ENCODE measurements around the gene RAB3IL1.

Gene RAB3IL1

GRCh38 chr11:61866958-61867343 is 50.4 kb downstream of the RAB3IL1 start:
- DNase-seq (ENCODE audit: low read depth, low spot score): no peak
- no peaks in the 10 kb centered on the region for H3K9me3 ChIP-seq (ENCODE audit: control insufficient read depth, insufficient read depth, low read length)
- no CpG with 5 or more reads among the region's 6 CpGs for WGBS (ENCODE audit: insufficient coverage, insufficient read length)
- no peak overlapping the region for H3K4me3 ChIP-seq (ENCODE audit: low read length)
- no peak overlapping the region for H3K27ac ChIP-seq (ENCODE audit: low read length)
- H3K36me3 ChIP-seq (ENCODE audit: control insufficient read depth, insufficient read depth, low read length): peaks cover 24% of the 10 kb centered on the region
- H3K27me3 ChIP-seq (ENCODE audit: control insufficient read depth, insufficient read depth, low read length): no peaks in the 10 kb centered on the region
- H3K4me1 ChIP-seq (ENCODE audit: control insufficient read depth, insufficient read depth, low read length): peaks cover 3% of the 10 kb centered on the region

- Histone ChIP-seq H3K27me3 (ENCODE audit: control insufficient read depth, insufficient read depth, low read length) (no peaks in the 10 kb centered on the region), H3K27ac (ENCODE audit: low read length) (no peak overlapping the region), H3K4me3 (ENCODE audit: low read length) (no peak overlapping the region), H3K4me1 (ENCODE audit: control insufficient read depth, insufficient read depth, low read length) (peaks cover 3% of the 10 kb centered on the region), H3K9me3 (ENCODE audit: control insufficient read depth, insufficient read depth, low read length) (no peaks in the 10 kb centered on the region), H3K36me3 (ENCODE audit: control insufficient read depth, insufficient read depth, low read length) (peaks cover 26% of the 10 kb centered on the region)
- WGBS (ENCODE audit: insufficient coverage, insufficient read length): no CpG with 5 or more reads among the region's 18 CpGs
- DNase-seq (ENCODE audit: low read depth, low spot score): no peak
These were observed 51.0 kb downstream of the RAB3IL1 start for GRCh38 chr11:61866231-61866957.

- Histone ChIP-seq H3K4me1 (ENCODE audit: control insufficient read depth, insufficient read depth, low read length) (peaks cover 2% of the 10 kb centered on the region; the same call in 1 of the 2 replicates), H3K4me3 (ENCODE audit: low read length) (no peak overlapping the region), H3K27me3 (ENCODE audit: control insufficient read depth, insufficient read depth, low read length) (no peaks in the 10 kb centered on the region), H3K9me3 (ENCODE audit: control insufficient read depth, insufficient read depth, low read length) (no peaks in the 10 kb centered on the region), H3K36me3 (ENCODE audit: control insufficient read depth, insufficient read depth, low read length) (peaks cover 32% of the 10 kb centered on the region), H3K27ac (ENCODE audit: low read length) (no peak overlapping the region)
- no CpG with 5 or more reads among the region's 20 CpGs for WGBS (ENCODE audit: insufficient coverage, insufficient read length)
- DNase-seq (ENCODE audit: low read depth, low spot score): no peak
These were observed 52.3 kb downstream of the RAB3IL1 start for GRCh38 chr11:61864814-61865775.

GRCh38 chr11:61863548-61864081 is 53.8 kb downstream of the RAB3IL1 start:
- no peak overlapping the region for H3K4me3 ChIP-seq (ENCODE audit: low read length)
- peaks cover 36% of the 10 kb centered on the region for H3K36me3 ChIP-seq (ENCODE audit: control insufficient read depth, insufficient read depth, low read length)
- WGBS (ENCODE audit: insufficient coverage, insufficient read length): no CpG with 5 or more reads among the region's 13 CpGs
- DNase-seq (ENCODE audit: low read depth, low spot score): no peak
- no peaks in the 10 kb centered on the region for H3K9me3 ChIP-seq (ENCODE audit: control insufficient read depth, insufficient read depth, low read length)
- no peaks in the 10 kb centered on the region for H3K27me3 ChIP-seq (ENCODE audit: control insufficient read depth, insufficient read depth, low read length)
- H3K27ac ChIP-seq (ENCODE audit: low read length): no peak overlapping the region
- no peaks in the 10 kb centered on the region; the same call in 1 of the 2 replicates for H3K4me1 ChIP-seq (ENCODE audit: control insufficient read depth, insufficient read depth, low read length)

- Histone ChIP-seq H3K9me3 (ENCODE audit: control insufficient read depth, insufficient read depth, low read length) (no peaks in the 10 kb centered on the region), H3K4me3 (ENCODE audit: low read length) (no peak overlapping the region), H3K27me3 (ENCODE audit: control insufficient read depth, insufficient read depth, low read length) (no peaks in the 10 kb centered on the region), H3K4me1 (ENCODE audit: control insufficient read depth, insufficient read depth, low read length) (no peaks in the 10 kb centered on the region; the same call in 1 of the 2 replicates), H3K27ac (ENCODE audit: low read length) (no peak overlapping the region), H3K36me3 (ENCODE audit: control insufficient read depth, insufficient read depth, low read length) (peaks cover 36% of the 10 kb centered on the region)
- WGBS (ENCODE audit: insufficient coverage, insufficient read length): no CpG with 5 or more reads among the region's 18 CpGs
- no peak for DNase-seq (ENCODE audit: low read depth, low spot score)
These were observed 54.4 kb downstream of the RAB3IL1 start for GRCh38 chr11:61862714-61863547.

GRCh38 chr11:61861634-61862033 is 55.7 kb downstream of the RAB3IL1 start:
- no peak overlapping the region for H3K27ac ChIP-seq (ENCODE audit: low read length)
- DNase-seq (ENCODE audit: low read depth, low spot score): no peak
- no peaks in the 10 kb centered on the region for H3K27me3 ChIP-seq (ENCODE audit: control insufficient read depth, insufficient read depth, low read length)
- no peaks in the 10 kb centered on the region for H3K9me3 ChIP-seq (ENCODE audit: control insufficient read depth, insufficient read depth, low read length)
- H3K36me3 ChIP-seq (ENCODE audit: control insufficient read depth, insufficient read depth, low read length): peaks cover 48% of the 10 kb centered on the region
- no peak overlapping the region for H3K4me3 ChIP-seq (ENCODE audit: low read length)
- WGBS (ENCODE audit: insufficient coverage, insufficient read length): no CpG with 5 or more reads among the region's 9 CpGs
- no peaks in the 10 kb centered on the region; the same call in 1 of the 2 replicates for H3K4me1 ChIP-seq (ENCODE audit: control insufficient read depth, insufficient read depth, low read length)

GRCh38 chr11:61860054-61860903 is 57.1 kb downstream of the RAB3IL1 start:
- H3K27me3 ChIP-seq (ENCODE audit: control insufficient read depth, insufficient read depth, low read length): no peaks in the 10 kb centered on the region
- H3K4me3 ChIP-seq (ENCODE audit: low read length): no peak overlapping the region
- no peak overlapping the region for H3K27ac ChIP-seq (ENCODE audit: low read length)
- WGBS (ENCODE audit: insufficient coverage, insufficient read length): no CpG with 5 or more reads among the region's 16 CpGs
- H3K9me3 ChIP-seq (ENCODE audit: control insufficient read depth, insufficient read depth, low read length): no peaks in the 10 kb centered on the region
- H3K4me1 ChIP-seq (ENCODE audit: control insufficient read depth, insufficient read depth, low read length): no peaks in the 10 kb centered on the region; the same call in 1 of the 2 replicates
- peaks cover 50% of the 10 kb centered on the region for H3K36me3 ChIP-seq (ENCODE audit: control insufficient read depth, insufficient read depth, low read length)
- no peak for DNase-seq (ENCODE audit: low read depth, low spot score)

GRCh38 chr11:61855939-61856680 is 61.3 kb downstream of the RAB3IL1 start:
- peaks cover 50% of the 10 kb centered on the region for H3K36me3 ChIP-seq (ENCODE audit: control insufficient read depth, insufficient read depth, low read length)
- H3K27me3 ChIP-seq (ENCODE audit: control insufficient read depth, insufficient read depth, low read length): no peaks in the 10 kb centered on the region
- H3K27ac ChIP-seq (ENCODE audit: low read length): no peak overlapping the region
- H3K4me1 ChIP-seq (ENCODE audit: control insufficient read depth, insufficient read depth, low read length): no peaks in the 10 kb centered on the region
- no peaks in the 10 kb centered on the region for H3K9me3 ChIP-seq (ENCODE audit: control insufficient read depth, insufficient read depth, low read length)
- no CpG with 5 or more reads among the region's 12 CpGs for WGBS (ENCODE audit: insufficient coverage, insufficient read length)
- no peak overlapping the region for H3K4me3 ChIP-seq (ENCODE audit: low read length)
- DNase-seq (ENCODE audit: low read depth, low spot score): no peak

Measured in iPS DF 6.9 (cell line).